Fibroblast of lung (primary cell): ENCODE results near the gene TACC2. TPM values are rescaled to one million over a fixed set of nuclear protein-coding genes. Genes with fewer than 3 reads are reported as not detected.
A peak's percentile ranks its signal among the peaks of the same experiment; 100 is the strongest.

ENCODE experiments used
- DNase-seq, 2 donors: peaks; one replicate each; pipeline versions ENCODE4 v3.0.0 to v3.0.0-alpha.2; 2010; ENCODE audit warnings: low read depth in 2 of 2
- H2AFZ ChIP-seq: 2 replicates; pipeline ENCODE4 v1.5.1; 2012; ENCODE audit warnings: low read length, control low read depth, inconsistent platforms
- H3K27ac ChIP-seq: 2 replicates; pipeline ENCODE4 v1.5.1; 2011; ENCODE audit warnings: low read length, control low read depth; ENCODE audit not compliant: insufficient read depth
- H3K27me3 ChIP-seq: 2 replicates; pipeline ENCODE4 v1.5.1; 2011; ENCODE audit warnings: mild to moderate bottlenecking, low read length; ENCODE audit not compliant: control insufficient read depth, insufficient read depth
- H3K36me3 ChIP-seq: 2 replicates; pipeline ENCODE4 v1.5.1; 2011; ENCODE audit warnings: low read length; ENCODE audit not compliant: control insufficient read depth, insufficient read depth
- H3K4me1 ChIP-seq: 2 replicates; pipeline ENCODE4 v1.5.1; 2011; ENCODE audit warnings: low read length; ENCODE audit not compliant: control insufficient read depth, insufficient read depth; ENCODE audit errors: extremely low read depth
- H3K4me2 ChIP-seq: 2 replicates; pipeline ENCODE4 v1.5.1; 2011; ENCODE audit warnings: low read length, control low read depth; ENCODE audit not compliant: insufficient read depth; ENCODE audit errors: extremely low read depth
- H3K4me3 ChIP-seq, 4 experiments: fragments of 200-600 bp in 1 of 4; sonication (generic) in 1 of 4; replicated peaks in 1 of 4; 2 replicates each; pipeline ENCODE4 v1.5.1; 2011 to 2016; ENCODE audit warnings: low read length in 4 of 4, low read depth in 3 of 4, mild to moderate bottlenecking in 3 of 4, control low read depth in 2 of 4, inconsistent platforms in 1 of 4, mixed read lengths in 1 of 4; ENCODE audit not compliant: insufficient read depth in 1 of 4; ENCODE audit errors: control extremely low read depth in 1 of 4
- H3K79me2 ChIP-seq: 2 replicates; pipeline ENCODE4 v1.5.1; 2012; ENCODE audit warnings: mild to moderate bottlenecking, low read length, inconsistent platforms; ENCODE audit not compliant: control insufficient read depth, insufficient read depth
- H3K9ac ChIP-seq: 2 replicates; pipeline ENCODE4 v1.5.1; 2011; ENCODE audit warnings: mild to moderate bottlenecking, low read length, control low read depth; ENCODE audit not compliant: insufficient read depth
- H3K9me3 ChIP-seq: 2 replicates; pipeline ENCODE4 v1.5.1; 2012; ENCODE audit warnings: low read depth, low read length; ENCODE audit not compliant: control insufficient read depth, insufficient read depth
- H4K20me1 ChIP-seq: 2 replicates; pipeline ENCODE4 v1.5.1; 2011; ENCODE audit warnings: low read length; ENCODE audit not compliant: control insufficient read depth, insufficient read depth; ENCODE audit errors: extremely low read depth
- CTCF ChIP-seq, 2 donors: IDR thresholded peaks in 1 of 2; conservative IDR thresholded peaks in 1 of 2; 1 replicate in 1 of 2; 2 replicates in 1 of 2; pipeline ENCODE4 v1.5.1; 2011 to 2012; ENCODE audit warnings: low read length in 2 of 2, control low read depth in 1 of 2, inconsistent platforms in 1 of 2, low read depth in 1 of 2, mild to moderate bottlenecking in 1 of 2
- EZH2 ChIP-seq: IDR thresholded peaks from 2 replicates; pipeline ENCODE4 v1.5.1; 2012; ENCODE audit warnings: low read length, control low read depth, mild to moderate bottlenecking; ENCODE audit errors: missing control alignments
- polyA plus RNA-seq, 2 donors: library from polyadenylated mRNA; depleted of rRNA in 1 of 2; stranded (reverse) in 1 of 2; unstranded in 1 of 2; fragments of >200 nt; gene quantifications; 2 replicates each; pipeline ENCODE4 v1.2.1, GENCODE V29; 2011 to 2012; ENCODE audit warnings: missing spikeins in 1 of 2
- total RNA-seq: library from RNA; depleted of rRNA; stranded (reverse); fragments of >200 nt; gene quantifications from 2 replicates; pipeline ENCODE4 v1.2.1, GENCODE V29; 2014

The TACC2 gene
- total and polyA plus RNA-seq, 2 donors (not counting 1 experiment from before 2014, with no cell fraction given): 7.6 to 13.0 TPM

DNA sequence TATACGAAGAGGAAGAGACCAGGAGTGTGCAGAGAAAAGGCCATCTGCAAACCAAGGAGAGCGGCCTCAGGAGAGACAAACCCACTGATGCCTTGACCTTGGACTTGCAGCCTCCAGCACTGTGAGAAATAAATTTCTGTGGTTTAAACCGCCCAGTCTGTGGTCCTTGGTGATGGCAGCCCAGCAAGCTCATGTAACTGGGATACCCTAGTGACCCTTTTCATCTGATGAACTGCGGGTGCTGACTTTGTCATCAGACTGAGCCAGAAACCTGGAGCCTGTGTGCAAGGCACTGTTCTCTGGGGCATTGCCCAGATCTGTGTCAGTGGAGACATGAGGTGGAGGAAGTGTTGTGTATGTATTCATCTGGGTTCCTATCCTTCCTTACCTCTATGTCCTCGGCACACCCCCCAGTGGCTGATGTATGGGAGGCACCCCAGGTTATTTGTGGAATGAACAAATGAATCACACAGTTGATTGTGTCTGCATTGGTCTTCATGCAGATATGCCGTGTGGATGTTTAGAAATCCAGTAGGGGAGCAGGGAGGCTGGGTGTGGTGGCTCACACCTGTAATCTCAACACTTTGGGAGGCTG is 217.6 kb downstream of the TACC2 start:
- no peaks in the 10 kb centered on the region for H3K4me1 ChIP-seq
- no peak for TF ChIP-seq EZH2
- peak in 1 of 2 donors; percentile 2 for TF ChIP-seq CTCF (conservative IDR thresholded peaks at IDR 0.05 in 1 of 2, IDR thresholded peaks at IDR 0.05 in 1 of 2; ENCODE audit: low read depth in 1 of 2, low read length in 2 of 2)
- H4K20me1 ChIP-seq: no peaks in the 10 kb centered on the region
- H3K9ac ChIP-seq: no peak overlapping the region
- no peaks in the 10 kb centered on the region for H3K9me3 ChIP-seq
- H2AFZ ChIP-seq: no peak overlapping the region
- no peak overlapping the region for H3K27ac ChIP-seq
- no peaks in the 10 kb centered on the region for H3K79me2 ChIP-seq
- H3K27me3 ChIP-seq: no peaks in the 10 kb centered on the region
- no peak overlapping the region for H3K4me3 ChIP-seq
- DNase-seq: peak; percentile 21 to 45
- H3K4me2 ChIP-seq: no peak overlapping the region
- no peaks in the 10 kb centered on the region for H3K36me3 ChIP-seq

DNA sequence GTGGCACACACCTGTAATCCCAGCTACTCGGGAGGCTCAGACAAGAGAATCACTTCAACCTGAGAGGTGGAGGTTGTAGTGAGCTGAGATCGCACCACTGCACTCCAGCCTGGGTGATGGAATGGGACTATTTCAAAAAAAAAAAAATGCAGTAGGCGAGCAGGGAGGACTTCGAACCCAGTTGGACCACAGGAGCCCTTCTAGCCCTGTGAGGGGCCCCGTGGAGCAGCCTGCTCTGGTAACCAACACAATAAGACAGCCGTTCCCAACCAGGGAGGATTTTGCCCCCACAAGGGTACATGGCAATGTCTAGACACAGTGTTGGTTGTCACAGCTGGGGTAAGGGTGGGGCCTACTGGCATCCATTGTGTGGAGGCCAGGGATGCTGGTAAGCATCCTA is 218.2 kb downstream of the TACC2 start:
- Histone ChIP-seq H3K27ac (no peak overlapping the region), H3K9ac (no peak overlapping the region), H2AFZ (no peak overlapping the region), H3K4me2 (no peak overlapping the region), H3K4me3 (no peak overlapping the region), H4K20me1 (no peaks in the 10 kb centered on the region), H3K27me3 (no peaks in the 10 kb centered on the region), H3K9me3 (no peaks in the 10 kb centered on the region), H3K4me1 (no peaks in the 10 kb centered on the region), H3K36me3 (peaks cover 2% of the 10 kb centered on the region), H3K79me2 (no peaks in the 10 kb centered on the region)
- TF ChIP-seq CTCF (conservative IDR thresholded peaks at IDR 0.05 in 1 of 2, IDR thresholded peaks at IDR 0.05 in 1 of 2; ENCODE audit: low read depth in 1 of 2, low read length in 2 of 2) (no peak), EZH2 (no peak)
- DNase-seq: no peak

GRCh38 chr10:122207596-122207995 is 218.6 kb downstream of the TACC2 start:
- peak in 1 of 2 donors; percentile 68 for DNase-seq
- TF ChIP-seq CTCF (conservative IDR thresholded peaks at IDR 0.05 in 1 of 2, IDR thresholded peaks at IDR 0.05 in 1 of 2; ENCODE audit: low read depth in 1 of 2, low read length in 2 of 2): no peak
- no peak for TF ChIP-seq EZH2
- H4K20me1 ChIP-seq: no peaks in the 10 kb centered on the region
- no peak overlapping the region for H3K4me2 ChIP-seq
- H3K9me3 ChIP-seq: no peaks in the 10 kb centered on the region
- peaks cover 2% of the 10 kb centered on the region for H3K36me3 ChIP-seq
- H2AFZ ChIP-seq: no peak overlapping the region
- no peak overlapping the region for H3K4me3 ChIP-seq
- no peaks in the 10 kb centered on the region for H3K79me2 ChIP-seq
- H3K9ac ChIP-seq: no peak overlapping the region
- H3K27me3 ChIP-seq: no peaks in the 10 kb centered on the region
- H3K27ac ChIP-seq: no peak overlapping the region
- no peaks in the 10 kb centered on the region for H3K4me1 ChIP-seq
